NB4 (cell line): ENCODE measurements around the gene RETREG1.
"Not testable (repeated sequence)": the region's sequence is repeated elsewhere in the genome, so short reads cannot be mapped to it uniquely, and the experiment has no call there.

Experiments used
- DNase-seq: peaks from one replicate; pipeline ENCODE4 v3.0.0; 2010; ENCODE audit warnings: low read depth
- H3K4me3 ChIP-seq: one replicate; pipeline ENCODE4 v1.5.1; 2011; ENCODE audit warnings: mild to moderate bottlenecking, low read depth, low read length, moderate library complexity
- MYC ChIP-seq: IDR thresholded peaks from 2 replicates; pipeline ENCODE4 v1.6.1; 2011; ENCODE audit warnings: low read depth, low read length
- POLR2A ChIP-seq: IDR thresholded peaks from 2 replicates; pipeline ENCODE4 v1.6.1; 2011; ENCODE audit warnings: mild to moderate bottlenecking; ENCODE audit not compliant: insufficient read length; ENCODE audit errors: extremely low read depth
- TF ChIP-seq, protein P1 (sequence below): IDR thresholded peaks from one replicate; pipeline ENCODE4 v1.5.1; 2012; ENCODE audit warnings: low read depth, low read length
- TF ChIP-seq, protein P2 (sequence below): IDR thresholded peaks from 2 replicates; pipeline ENCODE4 v1.6.1; 2011; ENCODE audit warnings: low read depth, low read length

Gene RETREG1

DNA sequence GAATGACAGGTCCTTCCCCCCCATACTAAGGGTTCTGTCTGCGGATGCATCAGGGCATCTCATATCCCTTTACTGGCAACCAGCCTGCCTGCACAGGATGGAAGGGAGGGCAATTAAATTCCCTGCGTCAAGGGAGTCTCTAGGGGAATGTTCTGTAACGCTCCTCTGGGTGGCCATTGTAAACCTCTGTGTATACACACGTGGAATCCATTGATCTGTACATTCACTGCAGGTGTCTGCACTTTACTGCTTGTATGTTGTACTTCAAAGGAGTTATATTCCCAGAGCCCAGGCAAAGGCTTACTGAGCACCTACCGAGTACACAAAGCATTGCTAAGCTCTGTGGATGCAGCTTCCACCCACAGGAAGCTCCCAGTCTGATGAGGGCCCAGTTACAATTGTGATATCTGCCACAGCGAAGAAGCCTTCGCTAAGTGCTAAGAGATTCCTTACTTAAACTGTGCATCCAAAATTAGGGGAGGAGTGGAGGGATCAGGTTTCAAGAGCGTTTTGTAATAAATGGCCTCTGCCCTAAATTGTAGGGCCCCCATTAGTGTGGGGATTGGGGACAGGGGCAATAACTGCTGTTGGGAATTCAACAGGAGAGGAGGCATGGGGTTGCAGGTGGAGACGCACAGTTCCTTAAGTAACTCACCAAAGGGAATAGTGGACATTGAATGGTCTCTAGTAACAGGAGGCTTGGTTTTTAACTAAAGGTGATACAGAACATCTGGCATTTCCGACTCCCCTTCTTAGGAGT is 1.5 kb upstream of the RETREG1 start:
- no peak for TF ChIP-seq MYC
- TF ChIP-seq, protein P1, sequence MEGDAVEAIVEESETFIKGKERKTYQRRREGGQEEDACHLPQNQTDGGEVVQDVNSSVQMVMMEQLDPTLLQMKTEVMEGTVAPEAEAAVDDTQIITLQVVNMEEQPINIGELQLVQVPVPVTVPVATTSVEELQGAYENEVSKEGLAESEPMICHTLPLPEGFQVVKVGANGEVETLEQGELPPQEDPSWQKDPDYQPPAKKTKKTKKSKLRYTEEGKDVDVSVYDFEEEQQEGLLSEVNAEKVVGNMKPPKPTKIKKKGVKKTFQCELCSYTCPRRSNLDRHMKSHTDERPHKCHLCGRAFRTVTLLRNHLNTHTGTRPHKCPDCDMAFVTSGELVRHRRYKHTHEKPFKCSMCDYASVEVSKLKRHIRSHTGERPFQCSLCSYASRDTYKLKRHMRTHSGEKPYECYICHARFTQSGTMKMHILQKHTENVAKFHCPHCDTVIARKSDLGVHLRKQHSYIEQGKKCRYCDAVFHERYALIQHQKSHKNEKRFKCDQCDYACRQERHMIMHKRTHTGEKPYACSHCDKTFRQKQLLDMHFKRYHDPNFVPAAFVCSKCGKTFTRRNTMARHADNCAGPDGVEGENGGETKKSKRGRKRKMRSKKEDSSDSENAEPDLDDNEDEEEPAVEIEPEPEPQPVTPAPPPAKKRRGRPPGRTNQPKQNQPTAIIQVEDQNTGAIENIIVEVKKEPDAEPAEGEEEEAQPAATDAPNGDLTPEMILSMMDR, result no peak
- no peak for TF ChIP-seq POLR2A
- TF ChIP-seq, protein P2, sequence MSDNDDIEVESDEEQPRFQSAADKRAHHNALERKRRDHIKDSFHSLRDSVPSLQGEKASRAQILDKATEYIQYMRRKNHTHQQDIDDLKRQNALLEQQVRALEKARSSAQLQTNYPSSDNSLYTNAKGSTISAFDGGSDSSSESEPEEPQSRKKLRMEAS, result no peak
- no peak for DNase-seq
- H3K4me3 ChIP-seq, result no peak overlapping the region

DNA sequence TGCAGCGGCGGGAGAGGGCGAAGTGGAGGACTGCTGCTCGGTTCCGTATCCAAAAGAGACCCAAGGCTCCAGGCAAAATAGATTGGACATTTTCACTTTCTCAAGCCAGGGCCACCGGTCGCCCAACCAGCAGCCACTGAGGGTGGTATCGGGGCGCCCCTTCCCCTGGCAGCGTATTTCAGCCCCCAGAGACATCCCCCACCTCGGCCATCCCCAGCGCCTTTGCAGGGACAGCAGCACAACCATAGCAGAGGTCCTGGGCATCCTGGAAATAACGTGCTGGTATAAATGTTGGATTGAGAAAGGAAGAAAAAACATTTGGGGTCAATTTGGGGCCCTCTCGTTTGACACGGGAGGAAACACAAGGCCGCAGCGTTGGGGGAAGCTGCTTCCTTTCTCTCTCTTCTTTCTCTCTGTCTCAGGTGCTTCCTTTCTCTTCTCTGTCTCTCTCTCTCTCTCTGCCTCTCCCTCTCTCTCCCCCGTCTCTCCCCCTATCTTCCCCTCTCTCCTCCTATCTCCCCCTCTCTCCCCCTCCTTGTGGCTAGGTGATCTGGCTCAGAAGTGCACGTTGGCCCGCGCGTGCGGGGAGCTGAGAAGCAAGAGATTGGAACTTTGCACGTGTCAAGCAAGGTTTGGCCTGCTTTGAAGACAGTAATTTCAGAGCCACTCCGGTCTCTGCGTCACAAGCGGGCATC is 624 bp upstream of the RETREG1 start:
- DNase-seq, result no peak
- no peak overlapping the region for H3K4me3 ChIP-seq
- TF ChIP-seq, protein P2, result no peak
- TF ChIP-seq MYC, result no peak
- TF ChIP-seq, protein P1, result no peak
- TF ChIP-seq POLR2A, result no peak

DNA sequence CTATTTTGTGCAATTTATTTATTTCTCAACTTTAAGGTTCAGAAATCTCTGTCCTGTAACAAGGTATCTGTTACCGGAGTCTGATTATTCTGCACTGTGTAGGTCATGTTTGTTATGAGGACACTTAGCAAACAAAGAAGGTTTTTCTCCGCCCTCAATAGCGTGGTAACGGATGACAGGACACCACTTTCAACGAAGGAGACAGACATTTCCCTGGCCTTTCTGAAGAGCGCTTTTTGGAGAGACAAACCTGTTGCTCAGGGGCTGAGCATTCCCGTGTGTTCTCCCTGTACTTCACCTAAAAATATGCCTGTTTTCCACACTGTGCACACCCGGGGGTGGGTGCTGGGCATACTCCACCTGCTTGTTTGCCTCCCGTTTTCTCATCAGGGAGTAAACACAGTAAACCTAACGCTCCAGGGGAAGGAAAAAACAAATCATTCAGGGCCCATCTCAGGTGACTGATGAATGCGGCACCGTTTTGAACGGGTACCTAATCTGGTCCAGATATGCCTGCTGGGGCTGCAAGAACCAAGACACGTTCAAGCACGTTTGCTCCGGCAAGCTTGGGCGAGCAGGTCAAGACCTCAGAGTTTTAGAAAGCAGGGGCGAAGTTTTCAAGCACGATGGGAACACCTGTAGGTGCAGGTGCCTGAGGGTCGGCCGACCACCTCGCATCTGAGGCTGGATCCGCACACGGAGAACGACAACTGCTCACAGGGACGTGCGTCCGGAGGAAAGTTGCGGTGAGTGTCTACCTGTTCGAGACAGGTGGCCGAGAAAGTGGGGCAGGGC is 859 bp downstream of the RETREG1 start:
- no peak for DNase-seq
- TF ChIP-seq, protein P2, result no peak
- TF ChIP-seq, protein P1, result no peak
- TF ChIP-seq POLR2A, result no peak
- TF ChIP-seq MYC, result no peak
- H3K4me3 ChIP-seq, result no peak overlapping the region

DNA sequence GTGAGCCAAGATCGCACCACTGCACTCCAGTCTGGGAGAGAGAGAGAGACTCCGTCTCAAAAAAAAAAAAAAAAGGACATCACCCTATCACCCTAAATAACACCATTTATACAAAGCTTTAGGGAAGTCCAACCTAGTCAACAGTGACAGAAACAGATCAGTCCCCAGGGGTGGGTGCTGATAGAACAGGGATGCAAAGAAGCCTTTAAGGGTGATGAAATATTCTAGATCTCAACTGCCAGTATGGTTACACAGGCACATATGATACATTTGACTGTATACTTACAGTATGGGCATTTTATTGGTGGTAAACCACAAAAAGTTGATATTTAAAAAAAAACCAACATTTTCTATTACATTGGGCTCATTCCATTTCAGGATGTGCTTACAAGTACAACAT is 4.8 kb downstream of the RETREG1 start:
- DNase-seq, result peak; percentile 67
- TF ChIP-seq MYC (no peak), POLR2A (no peak)
- TF ChIP-seq, protein P1, result no peak
- TF ChIP-seq, protein P2, result no peak
- H3K4me3 ChIP-seq, result no peak overlapping the region

DNA sequence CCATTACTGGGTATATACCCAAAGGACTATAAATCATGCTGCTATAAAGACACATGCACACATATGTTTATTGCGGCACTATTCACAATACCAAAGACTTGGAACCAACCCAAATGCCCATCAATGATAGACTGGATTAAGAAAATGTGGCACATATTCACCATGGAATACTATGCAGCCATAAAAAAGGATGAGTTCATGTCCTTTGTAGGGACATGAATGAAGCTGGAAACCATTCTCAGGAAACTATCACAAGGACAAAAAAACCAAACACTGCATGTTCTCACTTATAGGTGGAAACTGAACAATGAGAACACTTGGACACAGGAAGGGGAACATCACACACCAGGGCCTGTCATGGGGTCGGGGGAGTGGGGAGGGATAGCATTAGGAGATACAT is 5.9 kb downstream of the RETREG1 start:
- not testable (repeated sequence) for H3K4me3 ChIP-seq, DNase-seq

DNA sequence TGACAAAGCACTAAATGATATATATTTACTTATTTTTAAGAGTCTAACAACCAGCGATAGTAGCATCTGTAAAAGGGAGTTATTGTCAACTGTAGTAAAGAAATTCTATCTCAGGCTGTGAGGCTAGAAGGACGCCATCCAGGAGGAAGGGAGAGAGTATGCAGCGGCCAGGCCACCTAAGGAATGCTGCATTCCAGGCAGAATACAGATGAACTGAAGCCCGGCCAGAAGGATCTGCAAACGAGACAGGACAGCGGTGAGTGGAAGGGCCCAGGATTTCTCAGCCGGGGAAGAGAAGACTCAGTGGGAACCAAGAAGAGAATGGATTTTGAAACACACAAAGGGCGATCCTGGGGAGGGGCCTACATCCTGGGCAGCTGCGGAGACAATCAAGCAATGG is 7.4 kb downstream of the RETREG1 start:
- no peak overlapping the region for H3K4me3 ChIP-seq
- DNase-seq, result no peak
- TF ChIP-seq, protein P2, result no peak
- TF ChIP-seq, protein P1, result no peak
- no peak for TF ChIP-seq MYC
- TF ChIP-seq POLR2A, result no peak
